ENCODE results near the gene RHBDL1.
A peak's percentile ranks its signal among the peaks of the same experiment; 100 is the strongest.

RHBDL1 gene

GRCh38 chr16:667780-668518 is 7.5 kb upstream of the RHBDL1 start, which contains the start of gene RHOT2:
Gene RHOT2 (plus strand): TSS chr16:668132. CDS start chr16:668200, 68 bp downstream.
- H3K27ac ChIP-seq = peak within 1 kb of the TSS; percentile 88
- TF ChIP-seq ZFX (IDR thresholded peaks at IDR 0.05; ENCODE audit: borderline replicate concordance) = no peak
- peak; percentile 98 for TF ChIP-seq CTCF (IDR thresholded peaks at IDR 0.05)

GRCh38 chr16:668519-669171 is 6.8 kb upstream of the RHBDL1 start:
- no peak for TF ChIP-seq ZFX (IDR thresholded peaks at IDR 0.05; ENCODE audit: borderline replicate concordance)
- no peak for TF ChIP-seq CTCF (IDR thresholded peaks at IDR 0.05)
- H3K27ac ChIP-seq = peak overlapping the region; percentile 88

GRCh38 chr16:669666-670065 is 5.8 kb upstream of the RHBDL1 start:
- peak overlapping the region; percentile 88 for H3K27ac ChIP-seq
- TF ChIP-seq ZFX (IDR thresholded peaks at IDR 0.05; ENCODE audit: borderline replicate concordance) (no peak), CTCF (IDR thresholded peaks at IDR 0.05) (no peak)

GRCh38 chr16:670485-671352 is 4.8 kb upstream of the RHBDL1 start:
- TF ChIP-seq ZFX (IDR thresholded peaks at IDR 0.05; ENCODE audit: borderline replicate concordance) (no peak), CTCF (IDR thresholded peaks at IDR 0.05) (no peak)
- no peak overlapping the region for H3K27ac ChIP-seq

- no peak for TF ChIP-seq CTCF (IDR thresholded peaks at IDR 0.05)
- TF ChIP-seq ZFX (IDR thresholded peaks at IDR 0.05; ENCODE audit: borderline replicate concordance) = no peak
- H3K27ac ChIP-seq = no peak overlapping the region
These were observed 3.9 kb upstream of the RHBDL1 start for GRCh38 chr16:671353-672131.

GRCh38 chr16:672371-672770 is 3.1 kb upstream of the RHBDL1 start:
- TF ChIP-seq ZFX (IDR thresholded peaks at IDR 0.05; ENCODE audit: borderline replicate concordance) (no peak), CTCF (IDR thresholded peaks at IDR 0.05) (no peak)
- H3K27ac ChIP-seq = peak overlapping the region; percentile 82; the same call in 1 of the 2 replicates

Data from 22Rv1 (cell line).